Central memory CD4-positive, alpha-beta T cell (primary cell): ENCODE measurements around the gene LCTL.
A peak's percentile ranks its signal among the peaks of the same experiment; 100 is the strongest.

Source experiments
- DNase-seq: peaks from one replicate; pipeline ENCODE4 v3.0.0; 2022

LCTL gene

GRCh38 chr15:66498501-66499386 is 67.1 kb downstream of the LCTL start:
- peak; percentile 50 for DNase-seq
